PC-3 (cell line): ENCODE data around the gene TENT4B.

Source experiments
- EZH2phosphoT487 ChIP-seq: fragments of 300-600 bp; sonication (generic); IDR thresholded peaks from 2 replicates; pipeline ENCODE4 v1.6.1; 2018; ENCODE audit warnings: mild to moderate bottlenecking, antibody characterized with exemption, low read length, borderline replicate concordance
- TF ChIP-seq, protein P1 (sequence below): fragments of 300-600 bp; sonication (generic); conservative IDR thresholded peaks from 2 replicates; pipeline ENCODE4 v1.5.1; 2017; ENCODE audit warnings: antibody characterized with exemption, low read depth, mild to moderate bottlenecking, low read length

GRCh38 chr16:50185005-50185505 lies 31.9 kb downstream of the TENT4B start:
- TF ChIP-seq, protein P1, sequence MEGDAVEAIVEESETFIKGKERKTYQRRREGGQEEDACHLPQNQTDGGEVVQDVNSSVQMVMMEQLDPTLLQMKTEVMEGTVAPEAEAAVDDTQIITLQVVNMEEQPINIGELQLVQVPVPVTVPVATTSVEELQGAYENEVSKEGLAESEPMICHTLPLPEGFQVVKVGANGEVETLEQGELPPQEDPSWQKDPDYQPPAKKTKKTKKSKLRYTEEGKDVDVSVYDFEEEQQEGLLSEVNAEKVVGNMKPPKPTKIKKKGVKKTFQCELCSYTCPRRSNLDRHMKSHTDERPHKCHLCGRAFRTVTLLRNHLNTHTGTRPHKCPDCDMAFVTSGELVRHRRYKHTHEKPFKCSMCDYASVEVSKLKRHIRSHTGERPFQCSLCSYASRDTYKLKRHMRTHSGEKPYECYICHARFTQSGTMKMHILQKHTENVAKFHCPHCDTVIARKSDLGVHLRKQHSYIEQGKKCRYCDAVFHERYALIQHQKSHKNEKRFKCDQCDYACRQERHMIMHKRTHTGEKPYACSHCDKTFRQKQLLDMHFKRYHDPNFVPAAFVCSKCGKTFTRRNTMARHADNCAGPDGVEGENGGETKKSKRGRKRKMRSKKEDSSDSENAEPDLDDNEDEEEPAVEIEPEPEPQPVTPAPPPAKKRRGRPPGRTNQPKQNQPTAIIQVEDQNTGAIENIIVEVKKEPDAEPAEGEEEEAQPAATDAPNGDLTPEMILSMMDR = no peak
- no peak for TF ChIP-seq EZH2phosphoT487
